Liver (tissue), 2 donors: ENCODE data around the gene TXK.

Source experiments
- CTCF ChIP-seq: fragments of 150-350 bp; IDR thresholded peaks from 2 replicates; pipeline ENCODE4 v1.5.1; 2017; ENCODE audit warnings: improper control_type of control experiment, low read depth, low read length; ENCODE audit not compliant: missing input control
- ZBTB33 ChIP-seq: IDR thresholded peaks from 2 replicates; pipeline ENCODE4 v1.6.1; 2016; ENCODE audit warnings: antibody characterized with exemption
- donor health status: healthy.

DNA sequence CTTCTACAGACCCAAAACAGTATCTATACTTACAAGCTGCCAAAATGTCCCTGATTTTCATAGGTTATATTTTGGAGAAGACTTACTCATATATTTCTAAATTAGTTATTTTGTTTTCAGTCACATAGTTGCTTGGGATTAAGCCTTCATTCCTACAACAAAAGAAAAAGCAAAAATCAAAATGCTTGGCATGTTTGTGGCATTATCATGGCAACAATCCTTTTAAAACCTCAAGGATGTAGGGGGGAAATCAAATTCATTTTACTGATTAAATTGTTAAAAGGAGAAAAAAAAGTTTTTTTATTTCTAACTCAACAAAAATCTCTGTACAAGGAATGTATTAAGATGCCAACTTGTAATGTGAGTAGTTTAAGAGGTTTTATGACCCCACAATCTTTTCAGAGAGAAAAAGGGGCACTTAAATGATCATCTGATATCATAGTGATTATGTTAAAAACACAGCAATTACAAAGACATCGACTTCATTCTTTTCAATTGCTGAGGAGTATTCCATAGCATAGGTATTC, 23.5 kb downstream of the TXK start:
- TF ChIP-seq ZBTB33 (no peak), CTCF (no peak)
